SKM-1 treated with dmso at 0.1 percent for 144 hours (cell line): Measurements from ENCODE around the gene RGS16.

ENCODE experiments used
- DNase-seq: peaks from one replicate; lab custom pipeline; 2025; ENCODE audit not compliant: unreplicated experiment; lab: John Stamatoyannopoulos, UW

RGS16 gene, protein sequence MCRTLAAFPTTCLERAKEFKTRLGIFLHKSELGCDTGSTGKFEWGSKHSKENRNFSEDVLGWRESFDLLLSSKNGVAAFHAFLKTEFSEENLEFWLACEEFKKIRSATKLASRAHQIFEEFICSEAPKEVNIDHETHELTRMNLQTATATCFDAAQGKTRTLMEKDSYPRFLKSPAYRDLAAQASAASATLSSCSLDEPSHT

DNA sequence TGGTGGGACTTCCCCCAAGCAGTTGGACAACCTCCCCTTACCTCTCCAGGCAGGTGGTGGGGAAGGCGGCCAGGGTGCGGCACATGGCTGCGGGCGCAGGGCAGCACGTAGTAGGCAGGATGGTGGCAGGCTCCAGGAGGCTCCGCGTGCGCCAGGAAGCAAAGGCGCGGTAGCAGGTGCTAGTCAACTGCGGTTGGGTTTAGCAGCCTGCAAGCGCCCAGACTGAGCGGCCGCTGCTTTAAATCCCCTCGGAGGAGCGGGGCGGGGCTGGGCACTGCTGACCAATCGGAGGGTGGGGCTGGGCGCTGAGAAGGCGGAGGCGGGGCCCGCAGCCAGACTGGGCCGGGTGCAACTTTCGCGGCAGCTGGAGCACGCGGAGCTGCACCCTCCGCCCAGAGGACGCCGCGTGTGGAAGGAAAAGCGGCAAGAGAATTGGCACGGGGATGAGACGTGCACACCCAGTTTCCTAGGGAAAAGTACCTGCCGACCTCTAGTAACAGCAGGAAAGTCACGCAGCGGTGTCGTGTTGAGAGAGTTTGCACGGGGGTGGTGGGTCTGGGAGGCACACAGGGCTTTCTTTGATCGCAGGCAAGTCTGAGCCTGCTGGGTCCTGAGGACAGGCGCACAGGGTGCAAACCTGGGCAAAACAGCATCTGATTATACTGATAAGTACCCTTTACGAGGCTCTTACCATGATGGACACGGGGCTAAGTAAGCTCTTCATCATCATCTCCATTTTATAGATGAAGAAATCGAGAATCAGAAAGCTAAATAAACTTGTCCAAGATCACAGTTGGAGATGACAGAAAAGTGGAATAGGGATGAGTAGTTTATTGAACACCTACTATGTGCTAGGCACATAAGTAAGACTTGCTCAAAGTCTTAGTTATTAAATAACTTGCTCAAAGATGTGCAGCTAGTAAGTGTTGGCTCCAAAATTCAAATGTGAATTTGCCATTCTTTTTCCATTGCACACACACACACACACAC lies at the start of gene RGS16:
TSS of gene RGS16 (minus strand) at position 215 of the 990 bp plus-strand sequence. CDS start at position 85, 130 bp downstream.
- DNase-seq: peak; percentile 98

DNA sequence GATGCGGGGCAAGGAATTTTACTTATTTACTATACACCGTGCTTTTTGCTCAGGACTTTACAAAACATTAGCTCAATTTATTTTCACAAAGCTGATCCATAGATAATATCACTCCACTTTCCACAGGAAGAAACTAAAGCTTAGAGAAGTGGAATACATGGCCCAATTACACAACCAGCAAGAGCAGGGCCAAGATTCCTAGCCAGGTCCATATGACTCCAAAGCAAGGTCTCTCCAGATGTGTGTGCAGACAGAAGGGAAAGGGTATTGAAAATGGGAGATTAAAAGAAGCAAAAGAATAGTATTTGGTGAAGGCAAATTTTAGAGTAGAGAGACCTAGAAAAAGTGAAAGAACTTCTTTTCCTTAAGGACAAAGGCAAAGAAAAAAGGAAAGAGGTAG lies 49.8 kb upstream of the RGS16 start:
- DNase-seq: no peak

- DNase-seq: peak; percentile 82
Observed at GRCh38 chr1:182652933-182653332, 48.7 kb upstream of the RGS16 start.

DNA sequence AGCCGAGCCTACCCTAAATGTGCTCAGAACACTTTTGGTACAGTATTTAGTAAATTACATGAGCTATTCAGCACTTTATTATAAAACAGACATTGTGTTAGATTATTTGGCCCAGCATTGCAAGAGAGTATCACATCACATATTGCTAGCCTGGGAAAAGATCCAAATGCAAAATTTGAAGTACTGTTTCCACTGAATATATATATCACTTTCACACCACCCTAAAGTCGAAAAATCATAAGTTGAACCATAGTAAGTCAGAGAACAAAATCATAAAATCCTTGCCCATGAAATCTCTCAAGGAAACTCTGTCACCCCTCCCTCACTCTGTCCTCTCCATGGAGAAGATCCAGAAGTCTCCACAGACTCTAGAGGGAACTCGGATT lies 47.1 kb upstream of the RGS16 start:
- DNase-seq: no peak

DNA sequence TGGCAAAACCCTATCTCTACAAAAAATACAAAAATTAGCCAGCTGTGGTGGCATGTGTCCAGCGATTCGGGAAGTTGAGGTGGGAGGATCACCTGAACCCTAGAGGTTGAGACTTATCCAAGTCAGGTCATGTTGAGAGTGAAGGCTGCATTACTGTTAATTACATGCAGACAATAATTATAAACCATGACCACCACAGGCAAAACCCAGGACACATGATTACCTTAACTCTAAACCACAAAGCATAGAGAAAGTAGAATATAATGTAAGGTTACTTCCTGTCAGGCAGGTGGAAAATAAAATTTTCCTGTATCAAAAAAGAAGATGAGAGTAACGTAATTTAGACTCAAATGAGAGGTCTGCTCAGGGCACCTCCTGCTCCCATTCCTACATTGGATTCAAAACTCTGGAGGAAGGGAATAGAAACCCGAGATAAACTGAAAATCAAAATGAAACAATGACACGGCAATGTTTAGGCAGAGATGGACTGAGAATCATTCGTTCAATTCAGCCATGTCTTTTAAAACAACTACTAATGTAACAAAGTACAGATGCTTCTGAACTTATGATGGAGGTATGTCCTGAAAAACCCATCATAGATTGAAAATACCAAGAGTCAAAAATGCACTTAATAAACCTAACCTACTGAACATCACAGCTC lies 46.6 kb upstream of the RGS16 start:
- no peak for DNase-seq

GRCh38 chr1:182649041-182649440 lies 44.9 kb upstream of the RGS16 start:
- DNase-seq: no peak

- no peak for DNase-seq
Observed at GRCh38 chr1:182646739-182647138, 42.5 kb upstream of the RGS16 start.

GRCh38 chr1:182644886-182645285 lies 40.7 kb upstream of the RGS16 start:
- DNase-seq: no peak

GRCh38 chr1:182643699-182644098 lies 39.5 kb upstream of the RGS16 start:
- DNase-seq: no peak

DNA sequence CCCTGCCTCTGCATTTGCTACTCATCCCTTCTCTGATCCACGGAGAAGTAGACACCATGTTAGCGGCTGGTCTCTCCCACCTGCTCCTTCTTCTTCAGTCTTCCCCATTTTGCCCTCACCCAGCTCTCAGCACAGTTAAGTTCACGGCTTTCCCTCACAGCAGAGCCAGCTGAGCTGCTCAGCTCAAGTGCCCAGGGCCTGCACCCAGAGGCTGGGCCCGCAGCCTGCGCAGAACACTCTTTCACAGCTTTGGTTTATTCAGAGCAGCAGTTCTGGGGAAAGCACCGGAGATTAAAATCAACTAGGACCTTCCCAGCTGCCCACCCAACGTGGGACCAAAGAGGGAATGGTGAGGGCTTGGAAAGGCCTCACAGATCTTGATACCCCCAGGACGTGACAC lies 38.3 kb upstream of the RGS16 start:
- DNase-seq: no peak

DNA sequence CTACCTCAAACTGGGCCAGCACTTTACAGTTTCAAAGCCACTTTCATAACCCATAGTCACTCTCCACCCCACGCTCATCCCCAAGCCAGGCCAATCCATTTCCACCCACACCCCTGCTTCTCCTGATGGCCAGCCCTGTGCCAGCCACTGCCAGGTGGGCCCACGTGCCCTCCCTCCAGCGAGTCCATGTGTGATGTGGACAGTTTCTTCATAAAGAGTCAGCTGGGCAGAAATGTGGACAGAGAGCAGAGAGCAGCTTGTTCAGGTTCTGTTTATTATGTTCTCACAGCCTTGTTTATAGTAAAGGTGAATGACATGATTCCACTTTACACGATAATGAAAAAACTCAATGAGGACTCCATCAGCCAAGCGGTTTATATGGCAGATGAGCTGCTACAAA lies 37.4 kb upstream of the RGS16 start:
- DNase-seq: no peak

- DNase-seq: no peak
Observed at GRCh38 chr1:182639330-182639729, 35.1 kb upstream of the RGS16 start.

GRCh38 chr1:182637769-182638168 lies 33.6 kb upstream of the RGS16 start:
- no peak for DNase-seq

DNA sequence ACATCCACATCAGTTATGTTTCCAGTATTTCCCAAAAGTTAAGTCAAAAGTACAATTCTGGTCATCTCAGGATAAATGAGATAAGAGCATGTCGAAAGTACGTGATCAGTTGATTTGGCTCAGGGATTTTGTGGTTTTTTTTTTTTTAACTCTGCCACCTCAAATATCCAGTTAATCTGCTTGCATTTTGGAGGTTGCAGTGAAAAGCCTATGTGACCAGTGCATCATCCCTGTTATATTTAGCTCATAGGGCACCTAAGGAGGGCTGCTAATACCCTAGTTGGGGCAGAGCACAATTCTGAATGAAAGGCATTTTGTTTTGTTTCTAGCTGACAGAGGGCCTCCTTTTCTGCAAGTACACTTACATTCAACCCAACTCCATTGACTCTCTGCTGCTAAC lies 31.7 kb upstream of the RGS16 start:
- DNase-seq: no peak

DNA sequence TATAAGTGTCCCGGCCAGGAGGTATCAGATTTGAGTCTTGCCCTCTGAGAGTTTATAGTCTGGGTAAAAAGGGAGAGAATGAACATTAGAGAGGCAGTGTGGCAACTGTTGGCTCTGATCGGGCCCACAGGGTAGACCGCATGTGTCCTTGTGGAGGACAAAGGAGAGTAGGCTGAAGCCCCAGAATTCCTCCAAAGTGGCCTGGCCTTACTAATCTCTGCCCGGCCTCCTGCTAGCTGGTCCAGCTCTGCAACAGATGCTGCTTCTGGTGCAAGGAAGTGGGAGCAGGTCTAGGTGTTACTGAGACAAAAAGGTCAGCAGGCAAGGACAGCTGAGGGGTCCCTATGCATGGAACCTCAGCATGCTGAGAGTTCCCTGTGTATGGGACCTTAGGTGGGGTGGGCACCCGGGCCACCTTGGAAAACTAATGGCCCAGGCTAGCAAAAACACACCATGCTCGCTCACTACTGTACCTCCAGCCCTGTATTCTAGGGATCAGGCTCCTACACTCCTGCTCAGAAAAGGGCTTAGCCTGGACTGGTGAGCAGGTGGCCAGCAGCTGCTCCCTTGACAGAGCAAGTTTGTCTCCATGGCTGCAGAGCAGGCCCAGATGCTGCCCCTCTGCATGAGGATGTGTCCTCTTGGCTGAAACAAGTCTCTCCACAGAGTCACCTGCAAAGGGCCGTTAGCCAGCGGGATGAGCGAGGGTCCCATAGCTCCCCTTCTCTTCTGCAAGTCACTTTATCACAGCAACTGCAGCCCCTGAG lies 30.3 kb upstream of the RGS16 start:
- DNase-seq: no peak

DNA sequence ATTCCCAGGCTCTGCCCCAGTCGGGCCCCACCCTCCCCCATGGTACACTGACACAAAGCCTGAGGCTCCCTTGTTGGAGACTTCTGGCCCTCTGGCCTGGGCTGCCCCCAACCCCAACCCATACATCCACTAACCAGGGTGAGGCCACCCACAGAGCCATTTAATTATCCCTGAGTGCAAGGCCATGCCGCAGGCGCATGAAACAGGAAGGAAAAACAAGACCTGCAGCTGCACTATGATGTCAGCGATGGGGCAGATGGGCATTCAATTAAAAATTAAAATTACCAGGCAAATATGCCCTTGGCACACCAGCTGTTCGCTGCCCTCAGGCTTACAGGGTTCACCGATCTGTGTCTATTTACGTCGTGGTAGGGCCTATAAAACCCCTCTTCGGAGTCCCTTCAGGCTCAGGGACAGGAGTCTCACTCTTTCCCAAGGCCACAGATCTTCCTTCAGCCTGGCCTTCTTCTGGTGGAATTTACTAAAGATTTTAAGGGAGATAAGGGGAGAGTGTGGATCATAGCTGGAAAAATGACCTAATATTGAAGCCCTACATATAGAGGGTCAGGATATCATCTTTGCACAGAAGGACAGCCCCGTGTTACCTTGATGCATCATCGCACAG lies 29.6 kb upstream of the RGS16 start:
- DNase-seq: peak; percentile 38

DNA sequence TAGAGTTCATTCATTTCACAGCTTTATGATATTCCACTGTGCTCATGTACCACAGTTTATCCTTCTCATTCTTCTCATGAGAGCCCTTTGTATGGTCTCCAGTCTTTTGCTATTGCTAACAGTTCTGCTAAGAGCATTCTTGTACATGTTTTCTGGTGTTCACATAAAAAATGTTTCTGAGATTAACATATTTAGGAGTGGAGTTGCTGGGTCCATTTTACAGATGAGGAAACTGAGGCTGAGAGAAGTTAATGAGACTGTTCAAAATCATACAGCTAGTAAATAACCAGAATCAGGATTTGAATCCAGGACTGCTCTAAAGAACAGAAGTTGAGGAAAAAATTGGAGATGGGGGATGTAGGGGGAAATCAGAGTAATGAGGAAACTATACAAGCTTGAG lies 28.8 kb upstream of the RGS16 start:
- DNase-seq: no peak

DNA sequence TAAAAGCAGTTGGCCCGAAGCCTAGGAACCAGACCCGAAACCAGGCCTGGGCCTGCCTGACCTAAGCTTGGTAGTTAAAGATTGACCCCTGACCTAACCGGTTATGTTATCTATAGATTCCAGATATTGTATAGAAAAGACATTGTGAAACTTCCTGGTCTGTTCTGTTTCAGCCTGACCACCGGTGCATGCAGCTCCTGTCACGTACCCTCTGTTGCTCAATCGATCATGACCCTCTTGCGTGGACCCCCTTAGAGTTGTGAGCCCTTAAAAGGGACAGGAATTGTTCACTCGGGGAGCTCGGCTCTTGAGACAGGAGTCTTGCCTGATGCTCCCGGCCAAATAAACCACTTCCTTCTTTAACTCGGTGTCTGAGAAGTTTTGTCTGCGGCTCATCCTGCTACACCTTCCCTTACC lies 28.3 kb upstream of the RGS16 start:
- peak; percentile 76 for DNase-seq

DNA sequence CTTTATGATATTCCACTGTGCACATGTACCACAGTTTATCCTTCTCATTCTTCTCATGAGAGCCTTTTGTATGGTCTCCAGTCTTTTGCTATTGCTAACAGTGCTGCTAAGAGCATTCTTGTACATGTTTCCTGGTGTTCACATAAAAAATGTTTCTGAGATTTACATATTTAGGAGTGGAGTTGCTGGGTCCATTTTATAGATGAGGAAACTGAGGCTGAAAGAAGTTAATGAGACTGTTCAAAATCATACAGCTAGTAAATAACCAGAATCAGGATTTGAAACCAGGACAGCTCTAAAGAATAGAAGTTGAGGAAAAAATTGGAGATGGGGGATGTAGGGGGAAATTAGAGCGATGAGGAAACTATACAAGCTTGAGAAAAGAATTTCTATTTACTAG lies 27.8 kb upstream of the RGS16 start:
- DNase-seq: no peak

DNA sequence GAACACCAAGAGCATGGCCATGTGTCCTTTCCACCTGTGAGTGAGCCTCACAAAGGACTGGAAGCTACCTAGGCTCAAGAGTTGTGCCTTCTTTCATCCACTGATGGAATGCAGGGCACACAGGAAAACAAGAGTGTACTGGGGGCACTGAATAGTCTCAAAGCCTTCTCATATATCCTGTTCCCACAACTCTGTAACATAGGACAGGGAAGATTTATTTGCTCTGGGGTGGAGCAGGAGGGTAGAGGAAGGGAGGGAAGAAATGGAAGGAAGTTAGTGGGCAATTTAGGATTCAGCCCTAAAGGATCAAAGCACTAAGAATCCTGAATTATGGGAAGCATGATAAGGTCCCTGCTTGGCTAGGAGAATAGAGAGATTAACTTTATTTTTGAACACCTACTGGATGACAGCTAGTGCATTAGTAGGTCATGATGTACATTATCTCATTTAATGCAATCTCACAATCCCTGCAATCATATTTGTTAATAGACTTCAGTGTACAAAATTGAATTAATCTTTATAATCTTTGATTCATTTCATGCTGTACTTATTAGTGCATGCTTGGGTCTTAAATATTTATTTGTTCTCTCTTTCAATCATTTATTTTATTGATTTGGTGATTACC lies 27.0 kb upstream of the RGS16 start:
- no peak for DNase-seq
